Measurements from ENCODE around the gene SLC25A10.
A peak's percentile ranks its signal among the peaks of the same experiment; 100 is the strongest.
"Not testable (repeated sequence)": the region's sequence is repeated elsewhere in the genome, so short reads cannot be mapped to it uniquely, and the experiment has no call there.

The SLC25A10 gene

DNA sequence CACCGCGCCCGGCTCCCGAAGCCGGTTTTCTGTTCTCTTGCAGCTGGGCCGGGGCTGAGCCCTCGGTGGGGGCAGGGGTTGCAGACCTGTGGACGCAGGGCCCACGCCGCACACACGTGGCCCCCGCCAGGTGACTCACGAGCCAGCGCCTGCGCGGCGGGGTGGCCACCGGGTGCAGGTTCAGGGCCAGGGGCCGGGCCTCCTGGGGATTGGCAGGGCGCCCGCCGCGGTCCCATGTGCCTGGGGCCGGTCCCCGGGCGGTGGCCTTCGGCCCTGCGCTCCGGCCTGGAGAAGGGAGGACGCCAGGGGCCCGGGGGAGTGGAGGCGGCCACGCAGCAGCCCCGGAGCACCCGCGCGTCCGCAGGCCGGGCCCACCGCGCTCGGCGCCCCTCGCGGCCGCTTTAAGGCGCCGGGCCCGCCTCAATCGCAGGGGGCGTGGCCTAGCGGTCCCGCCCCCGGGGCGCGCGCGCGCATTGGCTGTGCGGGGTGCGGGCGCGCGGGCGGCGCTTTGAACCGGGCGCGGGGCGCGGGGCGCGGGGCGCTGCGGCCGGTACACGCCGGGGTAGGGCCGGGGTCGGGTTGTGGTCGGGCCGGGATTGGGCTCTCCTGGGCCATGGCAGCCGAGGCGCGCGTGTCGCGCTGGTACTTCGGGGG lies at the start of gene SLC25A10:
TSS of gene SLC25A10 (plus strand) at position 471 of the 654 bp plus-strand sequence. CDS start at position 614, 143 bp downstream.
- DNase-seq (ENCODE audit: low read depth), result no peak

GRCh38 chr17:81664051-81664470 lies 48.0 kb upstream of the SLC25A10 start:
- DNase-seq (ENCODE audit: low read depth), result no peak

- no peak for DNase-seq (ENCODE audit: low read depth)
Observed at GRCh38 chr17:81665205-81666091, 46.6 kb upstream of the SLC25A10 start.

DNA sequence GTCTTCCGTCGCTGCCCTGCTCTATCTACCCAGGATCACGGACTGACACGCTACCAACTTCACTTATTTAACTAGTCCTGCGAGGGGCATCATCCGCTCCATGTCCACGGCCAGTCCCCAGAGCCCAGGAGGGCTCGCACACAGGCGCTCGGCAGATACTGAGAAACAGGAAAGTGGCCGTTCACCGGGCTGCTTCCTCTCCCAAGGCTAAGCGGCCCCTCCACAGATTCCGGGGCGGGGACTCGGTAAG lies 46.1 kb upstream of the SLC25A10 start:
- DNase-seq (ENCODE audit: low read depth), result no peak

DNA sequence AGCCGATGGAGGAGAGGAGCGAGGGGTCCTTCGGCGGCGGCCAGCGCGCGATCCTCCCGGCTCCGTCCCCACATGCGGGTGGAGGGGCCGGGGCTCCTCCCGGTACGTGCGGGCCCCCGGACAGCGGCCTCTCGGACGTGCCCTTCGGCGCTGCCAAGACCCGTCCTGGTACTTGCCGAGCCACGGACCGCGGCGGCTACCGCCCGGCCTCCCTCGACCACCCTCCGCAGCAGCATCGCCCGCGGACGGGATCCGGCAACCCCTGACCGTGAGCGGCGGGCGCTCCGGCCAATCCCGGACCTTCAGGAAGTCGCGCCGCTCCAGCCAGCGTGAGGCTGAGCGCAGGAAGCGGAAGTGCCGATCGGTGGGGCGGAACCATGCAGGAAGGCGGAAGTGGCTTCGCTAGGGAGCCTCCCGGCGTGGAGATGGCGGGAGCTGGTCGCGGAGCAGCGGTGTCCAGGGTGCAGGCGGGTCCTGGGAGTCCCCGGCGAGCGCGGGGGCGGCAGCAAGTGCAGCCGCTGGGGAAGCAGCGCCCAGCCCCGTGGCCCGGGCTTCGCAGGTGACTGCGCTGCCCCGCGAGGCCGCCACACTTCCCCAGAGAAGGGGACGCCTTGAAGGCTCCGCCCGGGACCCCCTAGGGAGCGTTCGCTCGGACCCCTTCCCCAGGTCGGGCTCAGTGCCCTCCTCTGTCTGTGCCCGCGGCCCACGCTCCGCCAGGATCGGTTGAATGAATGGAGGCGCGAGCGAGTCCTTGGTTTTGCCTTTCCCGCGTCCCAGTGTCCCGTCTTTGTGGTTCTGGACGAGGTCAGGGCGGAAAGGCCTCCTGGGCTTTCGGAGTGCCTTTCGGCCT lies 45.5 kb upstream of the SLC25A10 start, which contains the start of the genes CCDC137 and OXLD1:
TSS of gene CCDC137 (plus strand) at position 396 of the 850 bp plus-strand sequence. CDS start at position 426, 30 bp downstream.
TSS of gene OXLD1 (minus strand) at position 264 of the 850 bp plus-strand sequence. CDS start at position 236, 28 bp downstream.
- DNase-seq (ENCODE audit: low read depth), result peak; percentile 74

- no peak for DNase-seq (ENCODE audit: low read depth)
Observed at GRCh38 chr17:81667754-81668153, 44.3 kb upstream of the SLC25A10 start.

- DNase-seq (ENCODE audit: low read depth), result no peak
Observed at GRCh38 chr17:81672504-81672903, 39.6 kb upstream of the SLC25A10 start.

DNA sequence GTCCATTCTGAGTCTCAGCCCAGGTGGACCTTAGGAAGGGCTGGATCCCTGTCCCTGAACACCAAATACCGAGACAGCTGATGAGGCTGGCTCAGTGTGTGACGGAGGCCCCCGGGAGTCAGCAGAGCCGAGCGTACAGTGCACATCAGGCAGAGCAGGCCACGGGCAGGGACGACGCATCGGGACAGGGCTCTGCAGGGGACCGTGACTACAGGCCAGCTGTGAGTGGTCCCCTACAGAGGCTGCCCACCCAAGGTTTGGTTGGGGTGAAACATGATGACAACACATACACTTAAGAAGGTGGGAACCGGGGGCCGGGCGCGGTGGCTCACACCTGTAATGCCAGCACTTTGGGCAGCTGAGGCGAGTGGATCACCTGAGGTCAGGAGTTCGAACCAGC lies 39.1 kb upstream of the SLC25A10 start:
- DNase-seq (ENCODE audit: low read depth), result no peak

- DNase-seq (ENCODE audit: low read depth), result no peak
Observed at GRCh38 chr17:81673561-81674258, 38.4 kb upstream of the SLC25A10 start.

GRCh38 chr17:81675515-81676221 lies 36.4 kb upstream of the SLC25A10 start:
- DNase-seq (ENCODE audit: low read depth), result not testable (repeated sequence)

GRCh38 chr17:81676906-81677305 lies 35.2 kb upstream of the SLC25A10 start:
- no peak for DNase-seq (ENCODE audit: low read depth)

GRCh38 chr17:81680150-81680549 lies 31.9 kb upstream of the SLC25A10 start:
- DNase-seq (ENCODE audit: low read depth), result no peak

DNA sequence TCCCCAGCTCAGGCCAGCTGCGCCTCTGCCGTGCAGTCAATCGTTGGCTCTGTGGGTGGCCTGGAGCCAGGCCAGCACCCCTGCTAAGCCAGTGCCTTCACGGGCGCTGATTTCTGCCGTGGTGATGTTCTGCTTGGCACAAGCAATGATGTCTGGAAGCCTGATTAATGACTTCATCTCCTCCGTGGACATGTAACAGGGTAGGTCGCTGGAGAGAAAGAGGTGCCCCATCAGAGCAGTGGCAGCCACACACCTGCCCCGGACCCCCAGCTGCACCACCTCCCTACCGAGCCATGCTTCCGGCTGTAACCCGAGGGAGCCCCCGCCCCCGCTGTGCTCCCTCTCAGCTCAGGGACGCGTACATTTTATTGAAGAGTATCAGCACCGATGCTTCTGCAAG lies 30.4 kb upstream of the SLC25A10 start:
- DNase-seq (ENCODE audit: low read depth), result no peak

DNA sequence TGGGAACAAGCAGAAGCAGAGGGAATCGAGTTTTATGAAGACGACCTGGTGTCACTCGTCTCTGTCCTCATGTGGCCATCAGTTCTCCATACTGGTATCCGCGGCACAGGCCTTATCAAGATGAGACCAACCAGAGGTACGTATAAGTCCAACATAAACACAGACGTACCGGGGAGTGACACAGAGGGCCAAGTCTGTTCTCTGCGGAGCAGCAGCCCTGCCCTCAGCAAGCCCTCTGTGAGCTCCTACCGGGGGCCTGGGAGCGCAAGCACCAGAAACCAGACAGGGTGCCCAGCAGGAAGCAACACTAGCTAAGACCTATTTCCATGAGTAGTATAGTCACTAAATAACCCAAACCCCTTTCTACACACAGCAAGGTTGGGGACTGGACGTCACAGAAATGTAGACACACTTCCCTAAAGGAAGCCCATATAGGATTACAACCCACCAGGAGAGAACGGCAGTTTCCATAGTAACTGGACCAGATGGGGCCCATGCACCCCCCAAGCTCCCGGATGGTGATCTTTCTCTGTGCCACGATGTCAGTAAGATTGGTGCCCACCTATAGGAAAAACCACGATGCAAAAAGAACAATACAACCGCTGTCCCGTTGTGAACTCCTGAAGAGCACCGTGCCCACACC lies 29.4 kb upstream of the SLC25A10 start:
- DNase-seq (ENCODE audit: low read depth), result no peak

DNA sequence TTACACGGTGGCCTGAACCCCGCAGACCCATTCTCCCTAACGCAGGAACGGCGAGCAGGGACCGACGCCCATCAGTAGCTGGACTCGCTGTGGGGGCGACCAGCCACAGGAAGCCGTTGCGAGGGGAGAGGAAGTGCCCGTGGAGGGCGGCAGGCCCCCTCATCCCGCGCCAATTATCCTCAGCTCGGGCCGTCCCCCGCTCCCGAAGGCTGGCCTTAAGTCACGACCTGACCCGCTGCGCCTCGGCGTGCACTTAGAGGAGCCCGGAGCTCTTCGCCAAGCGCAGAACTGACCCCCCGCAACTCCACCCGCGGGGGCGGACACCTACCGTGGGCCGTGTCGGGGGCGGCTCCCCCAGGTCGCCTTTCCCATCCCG lies 28.9 kb upstream of the SLC25A10 start:
- DNase-seq (ENCODE audit: low read depth), result no peak

- peak; percentile 96 for DNase-seq (ENCODE audit: low read depth)
Observed at GRCh38 chr17:81683584-81684441, 28.3 kb upstream of the SLC25A10 start, which contains the start of the genes ARL16 and HGS. TSS of gene ARL16 (minus strand) at chr17:81683797. CDS start at chr17:81683753, 44 bp downstream. TSS of gene HGS (plus strand) at chr17:81684011. CDS start at chr17:81684067, 56 bp downstream.

GRCh38 chr17:81684442-81684911 lies 27.6 kb upstream of the SLC25A10 start:
- DNase-seq (ENCODE audit: low read depth), result no peak

DNA sequence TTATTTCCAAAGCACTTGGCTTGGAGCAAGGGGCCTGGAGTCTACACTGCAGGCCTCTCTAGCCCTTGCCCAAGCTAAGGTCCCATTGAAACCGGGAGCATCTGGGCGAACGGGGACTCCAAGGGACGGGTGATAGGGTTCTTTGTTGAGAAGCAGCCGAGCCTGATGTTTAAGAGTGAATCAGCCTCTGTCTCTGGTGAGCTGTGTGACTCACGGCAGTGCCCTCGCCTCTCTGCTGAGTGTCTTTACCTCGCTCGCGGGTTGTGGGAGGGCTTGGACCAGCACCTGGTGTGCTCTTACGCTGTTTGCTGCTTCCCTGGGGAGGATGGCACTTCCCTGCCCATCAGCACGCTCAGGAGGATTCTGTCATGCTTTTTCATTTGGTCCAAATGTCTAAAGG lies 27.0 kb upstream of the SLC25A10 start:
- peak; percentile 45 for DNase-seq (ENCODE audit: low read depth)

DNA sequence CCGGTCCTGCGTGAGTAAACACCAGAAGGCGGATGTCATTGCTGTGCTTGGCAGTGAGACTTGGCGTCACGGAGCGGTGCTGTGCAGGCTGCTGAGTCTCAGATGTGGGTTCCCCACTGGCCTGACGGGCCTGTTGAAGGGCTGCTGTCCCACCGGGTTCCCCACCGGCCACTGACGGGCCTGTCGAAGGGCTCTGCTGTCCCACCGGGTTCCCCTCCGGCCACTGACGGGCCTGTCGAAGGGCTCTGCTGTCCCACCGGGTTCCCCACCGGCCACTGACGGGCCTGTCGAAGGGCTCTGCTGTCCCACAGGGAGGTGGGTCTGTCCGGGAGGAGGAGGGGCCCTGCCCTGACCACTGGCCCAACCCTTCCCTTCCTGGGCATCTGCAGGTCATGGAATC lies 25.5 kb upstream of the SLC25A10 start:
- DNase-seq (ENCODE audit: low read depth), result no peak

Measured in non-pigmented ciliary epithelial cell (primary cell).